IgD-negative memory B cell (primary cell): Measurements from ENCODE around the gene ELMOD2. TPM values are rescaled to one million over a fixed set of nuclear protein-coding genes. Genes with fewer than 3 reads are reported as not detected.
"Not testable (repeated sequence)": the region's sequence is repeated elsewhere in the genome, so short reads cannot be mapped to it uniquely, and the experiment has no call there.

ENCODE experiments used
- H3K27ac Mint-ChIP-seq, 3 donors: one replicate each; pipeline ENCODE4 v1.8.0; 2020 to 2022; ENCODE audit warnings: mild to moderate bottlenecking in 3 of 3, mixed read lengths in 3 of 3, moderate library complexity in 1 of 3
- H3K27me3 Mint-ChIP-seq: one replicate; pipeline ENCODE4 v1.8.0; 2021; ENCODE audit warnings: mixed read lengths
- H3K36me3 Mint-ChIP-seq: one replicate; pipeline ENCODE4 v1.8.0; 2020; ENCODE audit warnings: mild to moderate bottlenecking, mixed read lengths
- H3K4me1 Mint-ChIP-seq, 3 donors: one replicate each; pipeline ENCODE4 v1.8.0; 2020 to 2022; ENCODE audit warnings: mixed read lengths in 3 of 3, mild to moderate bottlenecking in 1 of 3
- H3K4me3 Mint-ChIP-seq, 4 donors: one replicate each; pipeline ENCODE4 v1.8.0; 2020 to 2022; ENCODE audit warnings: mild to moderate bottlenecking in 4 of 4, mixed read lengths in 4 of 4, moderate library complexity in 3 of 4
- H3K9me3 Mint-ChIP-seq, 3 donors: one replicate each; pipeline ENCODE4 v1.8.0; 2020 to 2021; ENCODE audit warnings: mixed read lengths in 3 of 3, mild to moderate bottlenecking in 1 of 3
- polyA plus RNA-seq: library from polyadenylated mRNA; unstranded; fragments of 300-500 nt; fragmentation: Illumina TruSeq; gene quantifications from one replicate; pipeline ENCODE4 v1.2.3, GENCODE V29; 2021

ELMOD2 gene, protein sequence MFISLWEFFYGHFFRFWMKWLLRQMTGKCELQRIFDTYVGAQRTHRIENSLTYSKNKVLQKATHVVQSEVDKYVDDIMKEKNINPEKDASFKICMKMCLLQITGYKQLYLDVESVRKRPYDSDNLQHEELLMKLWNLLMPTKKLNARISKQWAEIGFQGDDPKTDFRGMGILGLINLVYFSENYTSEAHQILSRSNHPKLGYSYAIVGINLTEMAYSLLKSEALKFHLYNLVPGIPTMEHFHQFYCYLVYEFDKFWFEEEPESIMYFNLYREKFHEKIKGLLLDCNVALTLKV
- polyA plus RNA-seq, result 4.8 TPM

DNA sequence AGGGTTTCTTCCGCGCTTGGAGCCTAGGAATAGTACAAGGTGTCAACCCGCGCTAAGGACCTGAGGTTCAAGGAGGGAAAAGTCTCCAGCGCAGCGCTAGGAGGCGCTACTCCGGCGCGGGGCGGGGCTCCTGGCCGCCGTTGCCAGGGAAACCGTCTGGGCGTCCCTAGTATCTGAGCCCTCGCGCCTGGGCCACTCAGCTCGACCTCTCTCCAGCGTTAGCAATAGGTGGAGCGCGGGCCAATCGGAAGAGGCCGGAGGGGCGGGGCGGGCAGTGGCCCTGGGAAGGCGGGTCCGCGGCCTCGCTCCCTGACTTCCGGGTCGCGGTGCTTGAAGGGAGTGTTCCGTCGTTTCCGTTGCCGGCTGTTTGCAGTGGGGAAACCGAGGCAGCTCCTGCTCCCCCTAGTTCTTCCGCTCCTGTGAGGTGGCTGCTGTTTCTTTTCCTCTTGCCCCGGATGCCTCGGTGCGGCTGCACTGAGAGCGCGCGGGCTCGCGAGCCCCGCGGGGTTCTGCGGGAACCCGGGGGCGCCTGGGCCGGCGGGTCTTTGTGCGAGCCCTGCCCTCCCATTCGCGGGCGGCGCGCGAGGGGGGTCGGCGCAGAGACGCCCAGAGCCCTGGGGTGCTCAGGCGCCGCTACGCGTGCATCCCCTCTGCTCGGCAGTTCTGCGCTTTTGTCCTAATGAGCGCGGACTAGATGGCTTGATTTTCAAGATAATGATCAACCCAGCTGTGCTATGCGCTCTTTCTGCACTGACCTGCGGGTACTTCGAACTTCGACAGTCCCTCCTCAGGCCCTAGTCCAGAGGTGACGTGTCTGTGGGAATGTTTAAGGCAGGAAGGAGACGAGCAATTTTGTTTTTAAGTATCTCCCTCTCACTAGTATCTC is at the start of gene ELMOD2:
Gene ELMOD2, plus strand, starts transcription at position 312 of the 886 bp plus-strand sequence. CDS start 1,261 bp downstream, outside the sequence.
- Mint-ChIP-seq H3K9me3 (no peaks in the 10 kb centered on the region), H3K36me3 (peaks cover 4% of the 10 kb centered on the region), H3K27ac (peak within 1 kb of the TSS; percentile 82 to 94 (median 86)), H3K4me3 (peak within 1 kb of the TSS; percentile 87 to 96 (median 91)), H3K27me3 (no peaks in the 10 kb centered on the region), H3K4me1 (peaks cover 9 to 14% (median 14%) of the 10 kb centered on the region in 3 donors)

DNA sequence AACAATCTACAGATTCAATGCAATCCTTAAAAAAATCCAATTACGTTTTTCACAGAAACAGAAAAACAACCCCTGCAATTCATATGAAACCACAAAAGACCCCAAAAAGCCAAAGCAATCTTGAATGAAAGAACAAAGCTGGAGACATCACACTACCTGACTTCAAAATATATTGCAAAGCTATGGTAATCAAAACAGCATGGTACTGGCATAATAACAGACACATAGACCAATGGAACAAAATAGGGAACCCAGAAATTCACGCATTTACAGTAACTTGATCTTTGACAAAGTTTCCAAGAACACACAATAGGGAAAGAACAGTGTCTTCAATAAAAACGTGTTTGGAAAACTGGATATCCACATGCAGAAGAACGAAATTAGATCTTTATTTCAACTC is 40.5 kb upstream of the ELMOD2 start:
- peaks cover 2% of the 10 kb centered on the region for H3K27me3 Mint-ChIP-seq
- H3K4me3 Mint-ChIP-seq, result no peak overlapping the region
- peaks cover 2 to 9% (median 7%) of the 10 kb centered on the region in 3 donors for H3K9me3 Mint-ChIP-seq
- no peaks in the 10 kb centered on the region for H3K36me3 Mint-ChIP-seq
- no peaks in the 10 kb centered on the region for H3K4me1 Mint-ChIP-seq
- H3K27ac Mint-ChIP-seq, result no peak overlapping the region

DNA sequence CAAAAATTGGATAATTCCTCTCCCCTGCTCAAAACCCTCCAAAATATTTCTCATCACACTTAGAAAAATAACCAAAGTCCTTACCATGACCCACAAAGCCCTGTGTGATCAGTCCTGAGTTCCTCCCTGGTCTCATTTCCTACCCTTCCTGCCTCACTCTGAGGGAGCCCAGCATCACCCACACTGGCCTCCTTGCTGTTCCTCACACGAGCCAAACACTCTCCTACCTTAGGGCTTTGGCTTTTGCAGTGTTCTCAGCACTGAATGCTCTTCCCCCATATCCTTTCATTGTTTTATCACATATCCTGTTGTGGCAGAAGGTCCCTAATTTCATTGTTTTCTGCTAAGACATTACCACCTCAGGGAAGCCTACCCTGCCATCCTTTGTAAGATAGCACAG is 38.0 kb upstream of the ELMOD2 start:
- no peaks in the 10 kb centered on the region for H3K36me3 Mint-ChIP-seq

DNA sequence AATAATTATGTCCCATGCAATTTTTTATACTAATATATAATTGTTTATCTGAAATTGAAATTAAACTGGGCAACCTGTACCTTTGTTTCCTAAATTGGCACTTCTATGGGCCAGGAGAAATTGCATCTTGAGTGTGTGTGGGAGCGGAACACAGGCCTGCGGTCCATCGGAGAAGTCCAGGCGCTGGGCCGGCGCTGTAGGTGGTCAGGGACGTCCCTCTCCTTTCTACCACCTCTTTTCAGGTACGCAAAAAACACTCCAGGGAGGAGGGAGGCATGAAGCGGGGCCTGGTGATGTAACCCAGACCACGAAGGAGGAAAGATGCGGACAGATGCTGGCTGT is 26.6 kb upstream of the ELMOD2 start:
- peaks cover 0 to 8% (median 0%) of the 10 kb centered on the region in 3 donors for H3K4me1 Mint-ChIP-seq
- H3K27me3 Mint-ChIP-seq, result peaks cover 40% of the 10 kb centered on the region
- H3K36me3 Mint-ChIP-seq, result no peaks in the 10 kb centered on the region
- H3K27ac Mint-ChIP-seq, result no peak overlapping the region
- no peaks in the 10 kb centered on the region for H3K9me3 Mint-ChIP-seq
- H3K4me3 Mint-ChIP-seq, result peak overlapping the region in 1 of 4 donors; percentile 58

More for the DNA sequence above, 38.0 kb upstream of the ELMOD2 start:
- Mint-ChIP-seq H3K9me3 (peaks cover 2 to 9% (median 7%) of the 10 kb centered on the region in 3 donors), H3K4me3 (no peak overlapping the region), H3K4me1 (no peaks in the 10 kb centered on the region), H3K27me3 (no peaks in the 10 kb centered on the region), H3K27ac (no peak overlapping the region)

DNA sequence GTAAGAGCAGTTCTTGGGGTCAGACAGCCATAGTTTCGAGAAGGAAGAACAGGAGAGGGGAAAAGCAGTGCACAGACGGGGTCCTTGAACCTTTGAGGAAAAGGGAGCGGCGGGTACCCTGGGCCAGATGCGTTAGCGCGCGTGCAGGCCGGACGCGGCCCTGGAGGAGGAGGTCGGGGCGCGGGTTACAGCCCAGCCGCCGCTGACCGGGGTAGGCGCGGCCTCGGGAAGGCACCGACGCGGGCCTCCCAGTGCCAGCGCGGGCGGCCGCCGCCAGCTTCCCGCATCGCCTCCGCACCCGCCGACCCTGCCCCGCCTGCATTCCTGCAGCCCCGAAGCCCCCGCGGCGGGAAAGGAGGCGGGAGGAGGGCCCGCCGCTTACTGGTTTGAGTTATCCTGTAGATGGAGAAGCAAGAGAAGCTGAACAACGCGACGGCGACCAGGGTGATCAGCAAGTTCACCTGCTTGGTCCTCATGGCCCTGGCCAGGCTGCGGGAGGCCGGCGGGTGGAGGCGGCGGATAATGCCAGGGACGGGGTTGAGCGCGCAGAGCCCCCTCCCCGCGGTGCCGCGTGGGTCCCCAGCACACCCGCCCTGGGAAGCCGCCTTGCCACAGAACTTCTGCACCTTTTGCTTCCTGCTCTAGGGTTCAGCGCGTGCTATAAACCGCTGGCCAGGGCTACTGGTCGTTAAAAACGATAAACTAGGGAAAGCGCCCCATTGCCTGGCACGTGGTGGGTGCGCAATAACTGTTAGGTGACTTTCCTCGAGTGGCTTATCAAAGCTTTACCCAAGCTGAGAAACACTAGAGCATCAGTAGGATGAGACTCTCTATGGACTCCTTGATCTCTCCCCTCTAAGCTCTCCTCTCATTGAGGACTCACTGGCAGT is 26.0 kb upstream of the ELMOD2 start, which contains the start of gene MGAT4D:
Gene MGAT4D, minus strand, starts transcription at position 547 of the 890 bp plus-strand sequence. Its CDS starts 71 bp downstream, at position 476.
- Mint-ChIP-seq H3K27me3 (peaks cover 42% of the 10 kb centered on the region), H3K27ac (no peak within 1 kb of the TSS), H3K9me3 (no peaks in the 10 kb centered on the region), H3K36me3 (no peaks in the 10 kb centered on the region), H3K4me3 (peak within 1 kb of the TSS in 3 of 4 donors; percentile 39 to 66 (median 58)), H3K4me1 (peaks cover 0 to 8% (median 0%) of the 10 kb centered on the region in 3 donors)

DNA sequence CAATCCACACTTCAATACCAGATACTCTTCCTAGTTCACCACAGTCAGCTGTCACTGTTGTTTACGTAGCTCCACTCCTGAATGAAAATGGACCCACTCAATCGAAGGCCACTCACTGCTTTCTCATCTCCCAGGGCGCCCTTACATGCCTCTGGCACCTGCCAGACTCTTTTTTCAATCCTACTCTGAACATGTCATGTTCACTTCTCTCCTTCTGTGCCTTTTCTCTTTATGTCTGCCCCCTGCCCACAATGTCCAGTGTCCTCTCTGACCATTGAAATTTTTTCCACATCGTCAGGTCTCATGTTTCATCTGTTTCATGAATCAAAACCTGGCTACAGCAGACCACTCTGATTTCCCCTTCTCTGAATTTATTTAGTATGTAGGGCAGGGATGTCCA is 24.6 kb upstream of the ELMOD2 start:
- no peaks in the 10 kb centered on the region for H3K9me3 Mint-ChIP-seq
- H3K36me3 Mint-ChIP-seq, result no peaks in the 10 kb centered on the region
- no peak overlapping the region for H3K27ac Mint-ChIP-seq
- H3K4me1 Mint-ChIP-seq, result peaks cover 0 to 8% (median 0%) of the 10 kb centered on the region in 3 donors
- H3K4me3 Mint-ChIP-seq, result no peak overlapping the region
- H3K27me3 Mint-ChIP-seq, result peaks cover 43% of the 10 kb centered on the region

DNA sequence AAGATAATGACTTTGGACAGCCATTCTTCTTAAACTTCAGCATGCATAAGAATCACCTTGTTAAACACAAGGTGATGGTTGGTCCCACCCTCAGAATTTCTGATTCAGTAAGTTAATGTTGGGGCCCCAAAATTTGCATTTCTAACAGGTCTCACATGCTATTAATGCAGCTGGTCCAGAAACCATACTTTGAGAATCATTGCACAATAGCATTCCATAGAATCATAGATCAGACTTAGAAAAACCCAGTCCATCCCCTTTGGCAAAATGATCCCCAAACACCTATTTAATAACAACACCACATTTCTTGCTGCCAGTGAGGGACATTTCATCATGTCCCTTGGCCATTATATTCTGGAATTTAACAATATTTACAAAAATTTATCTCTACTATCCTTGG is 19.7 kb upstream of the ELMOD2 start:
- peaks cover 42% of the 10 kb centered on the region for H3K27me3 Mint-ChIP-seq
- H3K4me3 Mint-ChIP-seq, result no peak overlapping the region
- no peak overlapping the region for H3K27ac Mint-ChIP-seq
- no peaks in the 10 kb centered on the region for H3K36me3 Mint-ChIP-seq
- no peaks in the 10 kb centered on the region for H3K9me3 Mint-ChIP-seq
- H3K4me1 Mint-ChIP-seq, result no peaks in the 10 kb centered on the region

DNA sequence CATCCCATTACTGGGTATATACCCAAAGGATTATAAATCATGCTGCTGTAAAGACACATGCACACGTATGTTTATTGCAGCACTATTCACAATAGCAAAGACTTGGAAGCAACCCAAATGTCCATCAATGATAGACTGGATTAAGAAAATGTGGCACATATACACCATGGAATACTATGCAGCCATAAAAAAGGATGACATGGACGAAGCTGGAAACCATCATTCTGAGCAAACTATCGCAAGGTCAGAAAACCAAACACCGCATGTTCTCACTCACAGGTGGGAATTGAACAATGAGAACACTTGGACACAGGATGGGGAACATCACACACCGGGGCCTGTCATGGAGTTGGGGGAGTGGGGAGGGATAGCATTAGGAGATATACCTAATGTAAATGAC is 10.2 kb upstream of the ELMOD2 start:
- H3K27ac Mint-ChIP-seq, H3K9me3 Mint-ChIP-seq, H3K4me3 Mint-ChIP-seq, H3K36me3 Mint-ChIP-seq, H3K4me1 Mint-ChIP-seq: not testable (repeated sequence)
- H3K27me3 Mint-ChIP-seq, result peaks cover 22% of the 10 kb centered on the region

DNA sequence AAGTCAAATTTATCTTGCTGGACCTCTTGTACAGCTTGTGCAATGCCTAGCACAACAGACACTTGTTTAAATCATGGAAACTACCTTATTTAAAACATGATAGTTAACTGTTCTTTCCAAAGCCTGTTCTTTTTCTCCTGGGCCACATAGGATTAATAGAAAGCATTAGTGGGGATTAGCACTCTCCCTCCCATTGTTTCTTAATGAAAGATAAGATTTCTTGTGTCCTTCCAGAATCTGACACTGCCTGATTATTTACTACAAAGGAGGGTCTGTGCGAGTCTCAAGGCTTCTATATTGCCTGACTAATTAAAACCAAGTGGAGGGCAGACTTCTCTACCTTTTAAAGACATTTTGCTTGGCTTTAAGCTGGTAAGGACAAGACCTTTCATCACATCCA is 8.5 kb upstream of the ELMOD2 start:
- no peak overlapping the region for H3K27ac Mint-ChIP-seq
- H3K4me1 Mint-ChIP-seq, result no peaks in the 10 kb centered on the region
- H3K36me3 Mint-ChIP-seq, result no peaks in the 10 kb centered on the region
- H3K4me3 Mint-ChIP-seq, result no peak overlapping the region
- H3K9me3 Mint-ChIP-seq, result no peaks in the 10 kb centered on the region
- H3K27me3 Mint-ChIP-seq, result peaks cover 13% of the 10 kb centered on the region

DNA sequence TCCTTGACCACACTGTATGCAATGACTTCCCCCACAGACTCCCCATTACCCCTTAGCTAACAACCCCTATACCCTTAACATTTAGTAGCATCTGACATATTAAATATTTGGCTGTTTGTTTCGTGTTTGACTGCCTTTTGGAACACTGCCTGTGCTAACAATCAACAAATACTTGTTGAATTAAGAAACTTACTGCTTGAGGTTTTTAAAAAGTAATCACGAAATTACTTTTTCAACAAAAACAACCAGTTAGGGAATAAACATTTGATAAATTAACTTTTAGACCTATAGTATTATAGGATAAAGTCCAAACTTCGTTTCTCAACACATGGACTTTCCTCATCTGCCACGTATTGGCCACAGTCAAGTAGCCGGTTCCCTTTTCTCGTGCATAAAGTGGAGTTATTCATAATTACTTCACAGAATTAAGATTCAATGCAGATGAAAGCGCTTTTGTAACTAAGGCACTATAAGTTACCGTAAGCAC is 555 bp upstream of the ELMOD2 start:
- H3K4me1 Mint-ChIP-seq, result peaks cover 9 to 14% (median 14%) of the 10 kb centered on the region in 3 donors
- H3K9me3 Mint-ChIP-seq, result no peaks in the 10 kb centered on the region
- no peaks in the 10 kb centered on the region for H3K27me3 Mint-ChIP-seq
- peaks cover 4% of the 10 kb centered on the region for H3K36me3 Mint-ChIP-seq
- peak overlapping the region; percentile 87 to 96 (median 91) for H3K4me3 Mint-ChIP-seq
- peak overlapping the region; percentile 82 to 94 (median 86) for H3K27ac Mint-ChIP-seq

DNA sequence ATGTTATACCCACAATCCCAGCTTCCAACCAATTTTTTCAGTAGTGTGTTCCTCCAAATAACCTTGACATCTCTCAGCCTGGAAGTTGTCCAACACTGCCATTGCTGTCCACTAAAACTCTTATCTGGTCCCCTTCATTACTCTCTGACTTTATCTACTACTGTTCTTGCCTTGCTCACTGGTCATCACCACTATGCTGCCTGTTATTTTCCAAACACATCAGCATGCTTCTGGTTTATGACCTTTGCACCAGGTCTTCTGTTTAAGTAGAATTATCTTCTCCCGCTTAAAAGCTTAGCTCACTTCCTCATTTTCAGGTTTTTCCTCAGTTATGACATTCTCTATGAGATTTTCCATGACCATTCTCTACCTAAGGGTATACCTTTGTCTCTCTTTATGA is 5.5 kb downstream of the ELMOD2 start:
- no peaks in the 10 kb centered on the region for H3K27me3 Mint-ChIP-seq
- H3K4me1 Mint-ChIP-seq, result peaks cover 4 to 6% (median 5%) of the 10 kb centered on the region in 3 donors
- H3K27ac Mint-ChIP-seq, result no peak overlapping the region
- H3K9me3 Mint-ChIP-seq, result no peaks in the 10 kb centered on the region
- H3K36me3 Mint-ChIP-seq, result peaks cover 9% of the 10 kb centered on the region
- H3K4me3 Mint-ChIP-seq, result no peak overlapping the region

DNA sequence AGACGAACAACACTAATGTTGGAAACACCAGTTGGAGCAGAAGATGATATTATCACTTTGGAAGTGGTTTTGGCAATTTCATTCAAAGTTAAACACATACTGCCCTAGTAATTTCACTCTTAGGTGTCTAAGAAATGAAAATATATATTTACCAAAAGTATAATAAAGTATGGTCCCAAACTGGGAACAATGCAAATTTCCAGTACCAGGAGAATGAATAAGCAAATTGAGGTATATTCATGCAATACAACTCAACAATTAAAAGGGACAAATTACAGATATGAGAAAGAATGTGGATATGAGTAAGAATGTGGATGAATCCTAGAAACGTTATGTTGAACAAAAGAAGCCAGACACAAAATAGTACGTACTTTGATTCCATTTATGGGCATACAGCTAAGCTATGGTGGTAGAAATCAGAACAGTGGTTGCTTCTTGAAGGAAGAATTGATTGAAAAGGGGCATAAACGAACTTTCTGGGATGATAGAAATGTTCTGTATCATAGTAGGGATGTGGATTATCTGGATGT is 10.0 kb downstream of the ELMOD2 start:
- no peak overlapping the region for H3K27ac Mint-ChIP-seq
- no peaks in the 10 kb centered on the region for H3K27me3 Mint-ChIP-seq
- peaks cover 0 to 3% (median 2%) of the 10 kb centered on the region in 3 donors for H3K4me1 Mint-ChIP-seq
- no peak overlapping the region for H3K4me3 Mint-ChIP-seq
- H3K36me3 Mint-ChIP-seq, result peaks cover 6% of the 10 kb centered on the region
- no peaks in the 10 kb centered on the region for H3K9me3 Mint-ChIP-seq

DNA sequence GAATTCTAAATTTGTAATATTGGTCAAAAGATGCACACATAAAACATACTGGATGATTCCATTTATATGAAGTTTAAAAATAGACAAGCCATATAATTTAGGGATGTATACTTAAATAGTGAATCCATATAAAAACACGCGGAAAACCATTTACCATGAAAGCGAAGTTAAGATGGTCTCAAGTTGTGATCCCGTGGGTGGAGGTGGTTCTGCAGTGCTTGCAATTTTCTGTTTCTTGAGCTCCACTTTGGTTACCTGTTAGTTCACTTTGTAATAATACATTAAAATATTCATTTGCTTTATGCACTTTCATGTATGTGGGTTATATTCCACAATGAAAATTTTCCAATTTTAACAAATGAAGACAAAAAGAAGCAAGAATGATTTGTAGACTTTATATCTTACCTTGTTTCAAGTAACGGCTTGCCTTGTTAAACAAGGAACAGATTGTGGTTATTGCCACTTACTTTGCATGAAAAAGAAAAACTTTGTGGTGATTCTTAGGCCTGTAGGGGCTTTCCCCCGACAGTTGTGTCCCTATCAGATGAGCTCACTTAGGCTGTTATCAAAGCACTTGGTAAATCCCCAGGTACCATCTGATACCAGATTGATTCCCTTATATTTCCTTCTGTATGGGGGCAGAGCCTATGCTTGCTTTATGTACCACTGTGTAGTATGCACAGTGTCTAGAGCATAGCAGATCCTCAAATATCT is 32.6 kb downstream of the ELMOD2 start:
- Mint-ChIP-seq H3K27me3 (peaks cover 20% of the 10 kb centered on the region), H3K9me3 (no peaks in the 10 kb centered on the region), H3K4me3 (peak overlapping the region in 1 of 4 donors; percentile 77), H3K4me1 (peaks cover 8 to 16% (median 13%) of the 10 kb centered on the region in 3 donors), H3K27ac (peak overlapping the region in 2 of 3 donors; percentile 20 to 66), H3K36me3 (peaks cover 10% of the 10 kb centered on the region)
